K562 (cell line): Measurements from ENCODE around the gene CDK5RAP3. TPM values are rescaled to one million over a fixed set of nuclear protein-coding genes. Genes with fewer than 3 reads are reported as not detected.

Experiments
- GABPA ChIP-seq: fragments of 200-800 bp; sonication (Bioruptor generic); conservative IDR thresholded peaks from 2 replicates; pipeline ENCODE4 v1.6.1; 2016; ENCODE audit warnings: low read depth, missing genetic modification characterization, missing compliant biosample characterization
- HDAC6 ChIP-seq: IDR thresholded peaks from 2 replicates; pipeline ENCODE4 v1.6.1; 2012; ENCODE audit warnings: low read depth, mild to moderate bottlenecking, control low read depth, inconsistent platforms, low read length, moderate library complexity
- HMGN3 ChIP-seq: IDR thresholded peaks from 2 replicates; pipeline ENCODE4 v1.6.1; 2011; ENCODE audit warnings: borderline replicate concordance, low read depth, mild to moderate bottlenecking, mixed read lengths, low read length; ENCODE audit not compliant: insufficient read length; ENCODE audit errors: extremely low read depth
- KDM4B ChIP-seq, 2 experiments: fragments of 450-650 bp in 1 of 2; sonication (generic) in 1 of 2; IDR thresholded peaks; 2 replicates each; pipeline ENCODE4 v1.6.1; 2016 to 2017; ENCODE audit warnings: borderline replicate concordance in 2 of 2, antibody characterized with exemption in 1 of 2, low read depth in 1 of 2, mild to moderate bottlenecking in 1 of 2
- MAFF ChIP-seq: IDR thresholded peaks from 2 replicates; pipeline ENCODE4 v1.6.1; 2012; ENCODE audit warnings: low read length, improper control_type of control experiment
- MEF2A ChIP-seq: IDR thresholded peaks from 2 replicates; pipeline ENCODE4 v1.6.1; 2011; ENCODE audit warnings: low read depth, mild to moderate bottlenecking, low read length, moderate library complexity; ENCODE audit not compliant: control insufficient read depth
- PHF21A ChIP-seq: fragments of 450-650 bp; IDR thresholded peaks from 2 replicates; pipeline ENCODE4 v1.6.1; 2017; ENCODE audit warnings: low read depth, borderline replicate concordance
- PTBP1 ChIP-seq: fragments of 200-400 bp; formaldehyde crosslinking; IDR thresholded peaks from 2 replicates; pipeline ENCODE4 v1.6.1; 2017; ENCODE audit warnings: low read depth, low read length
- TCF7L2 ChIP-seq: fragments of 150-350 bp; IDR thresholded peaks from 2 replicates; pipeline ENCODE4 v1.6.1; 2016; ENCODE audit warnings: low read depth, mild to moderate bottlenecking, low read length, moderate library complexity
- THRAP3 ChIP-seq: fragments of 450-650 bp; IDR thresholded peaks from 2 replicates; pipeline ENCODE4 v1.6.1; 2016; ENCODE audit warnings: mild to moderate bottlenecking, inconsistent platforms, borderline replicate concordance
- TSC22D4 ChIP-seq: fragments of 450-650 bp; IDR thresholded peaks from 2 replicates; pipeline ENCODE4 v1.6.1; 2016; ENCODE audit warnings: missing genetic modification characterization, missing biosample characterization, control low read depth
- XRCC3 ChIP-seq: fragments of 450-650 bp; IDR thresholded peaks from 2 replicates; pipeline ENCODE4 v1.6.1; 2017; ENCODE audit warnings: mild to moderate bottlenecking, moderate library complexity
- ZNF239 ChIP-seq: fragments of 250-450 bp; sonication (Bioruptor Pico); IDR thresholded peaks from 2 replicates; pipeline ENCODE4 v1.4.0; 2020; ENCODE audit warnings: mild to moderate bottlenecking
- polyA plus RNA-seq, 8 experiments: library from polyadenylated mRNA; depleted of rRNA in 4 of 8; stranded (reverse) in 5 of 8; unstranded in 3 of 8; fragments of >200 nt; fragmentation: Nextera tagmentation in 2 of 8; fragmentation: Illumina TruSeq in 1 of 8; extraction: Ambion mirVana in 2 of 8; extraction: Trizol in 1 of 8; gene quantifications; 2 replicates each; pipeline versions ENCODE4 v1.2.1 to v1.2.3, GENCODE V29; 2011 to 2014; ENCODE audit warnings: inconsistent platforms in 1 of 8, missing spikeins in 1 of 8
- total RNA-seq, 7 experiments: library from RNA; depleted of rRNA in 6 of 7; stranded (reverse); fragments of >200 nt in 6 of 7; fragmentation: Illumina TruSeq in 2 of 7; extraction: Trizol in 2 of 7; gene quantifications; 2 replicates each; pipeline versions ENCODE4 v1.2.1 to v1.2.3, GENCODE V29; 2011 to 2021; ENCODE audit warnings: low replicate concordance in 1 of 7
- TF ChIP-seq, protein P1 (sequence below), 2 experiments: fragments of 250-450 bp in 1 of 2; fragments of 450-650 bp in 1 of 2; sonication (Bioruptor Pico) in 1 of 2; IDR thresholded peaks; 2 replicates each; pipeline versions ENCODE4 v1.6.1 to v1.8.0; 2016 to 2021; ENCODE audit warnings: mild to moderate bottlenecking in 2 of 2, moderate library complexity in 2 of 2, missing compliant biosample characterization in 1 of 2, missing genetic modification characterization in 1 of 2
- TF ChIP-seq, protein P2 (sequence below): fragments of 250-450 bp; sonication (Bioruptor Pico); IDR thresholded peaks from 2 replicates; pipeline ENCODE4 v1.9.0; 2021; ENCODE audit warnings: mild to moderate bottlenecking
- TF ChIP-seq, protein P3 (sequence below), 2 experiments: fragments of 200-800 bp in 1 of 2; sonication (Bioruptor generic) in 1 of 2; sonication (generic) in 1 of 2; formaldehyde crosslinking in 1 of 2; IDR thresholded peaks in 1 of 2; conservative IDR thresholded peaks in 1 of 2; 2 replicates each; pipeline versions ENCODE4 v1.5.0 to v1.6.1; 2016 to 2020; ENCODE audit warnings: missing compliant biosample characterization in 1 of 2, missing genetic modification characterization in 1 of 2, missing genetic modification reagents in 1 of 2
- TF ChIP-seq, protein P4 (sequence below), 2 experiments: fragments of 450-650 bp; conservative IDR thresholded peaks; 2 replicates each; pipeline ENCODE4 v1.6.1; 2017; ENCODE audit warnings: mild to moderate bottlenecking in 2 of 2, moderate library complexity in 2 of 2
- TF ChIP-seq, protein P5 (sequence below): sonication (generic); formaldehyde crosslinking; IDR thresholded peaks from 2 replicates; pipeline ENCODE4 v1.8.0; 2022; ENCODE audit warnings: mild to moderate bottlenecking, missing genetic modification reagents

The CDK5RAP3 gene
- total and polyA plus RNA-seq, 9 of the 15 experiments (the other 6 are each of a cell fraction or from before 2014, with no cell fraction given), result 44.2 to 202 (median 91.5) TPM

DNA sequence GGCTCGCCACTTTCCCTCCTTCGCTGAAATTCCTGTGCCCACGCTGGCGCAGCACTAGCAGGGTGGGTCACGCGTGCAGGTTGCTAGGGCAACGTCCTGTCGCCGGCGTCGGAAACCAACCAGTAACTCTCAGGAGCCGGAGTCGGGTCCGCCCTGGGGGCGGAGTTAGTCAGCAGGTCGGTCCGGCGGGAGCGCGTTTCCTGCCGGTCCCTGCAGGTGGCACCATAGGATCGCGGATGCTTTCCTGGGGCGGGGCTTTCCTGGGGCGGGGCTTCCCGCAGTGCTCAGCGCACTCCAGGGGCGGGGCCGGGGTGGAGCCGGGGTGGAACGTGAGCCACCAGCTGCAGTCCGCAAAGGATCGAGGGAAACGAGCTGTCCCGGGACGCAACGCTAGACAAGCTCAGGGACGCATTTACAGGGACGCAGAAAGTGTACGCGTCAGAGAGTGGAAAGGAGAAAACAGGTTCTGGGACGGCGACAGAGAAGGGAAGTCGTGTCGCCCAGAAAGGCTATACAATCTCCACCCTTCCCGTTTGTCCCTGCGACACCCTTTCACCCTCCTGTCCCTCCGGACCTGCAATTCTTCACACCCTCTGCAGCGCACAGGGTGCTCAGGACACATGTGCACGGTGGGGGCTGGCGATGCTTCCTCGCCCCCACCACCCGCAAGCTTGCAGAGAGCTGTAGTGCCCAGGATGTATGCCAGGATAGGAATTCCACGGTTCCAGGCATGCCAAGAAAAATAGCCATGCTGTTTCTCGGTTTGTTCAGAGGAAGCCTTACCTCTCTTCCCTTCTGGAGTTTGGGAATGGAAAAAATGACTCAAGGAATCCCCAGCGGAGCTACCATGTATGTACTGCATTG lies 54.4 kb downstream of the CDK5RAP3 start (continued):
- TF ChIP-seq GABPA (tag) (no peak), XRCC3 (no peak), THRAP3 (no peak), MEF2A (no peak), KDM4B (IDR thresholded peaks at IDR 0.05; ENCODE audit: borderline replicate concordance in 2 of 2, low read depth in 1 of 2) (no peak), PHF21A (no peak), ZNF239 (no peak), PTBP1 (no peak), HMGN3 (peak; percentile 76), TSC22D4 (tag) (no peak), HDAC6 (no peak), MAFF (no peak), TCF7L2 (no peak)
- TF ChIP-seq, protein P1, sequence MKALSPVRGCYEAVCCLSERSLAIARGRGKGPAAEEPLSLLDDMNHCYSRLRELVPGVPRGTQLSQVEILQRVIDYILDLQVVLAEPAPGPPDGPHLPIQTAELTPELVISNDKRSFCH (CRISPR knock-in tag; IDR thresholded peaks at IDR 0.05), result no peak
- TF ChIP-seq, protein P1 (tag; IDR thresholded peaks at IDR 0.05), result no peak
- TF ChIP-seq, protein P2, sequence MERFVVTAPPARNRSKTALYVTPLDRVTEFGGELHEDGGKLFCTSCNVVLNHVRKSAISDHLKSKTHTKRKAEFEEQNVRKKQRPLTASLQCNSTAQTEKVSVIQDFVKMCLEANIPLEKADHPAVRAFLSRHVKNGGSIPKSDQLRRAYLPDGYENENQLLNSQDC, result no peak
- TF ChIP-seq, protein P3, sequence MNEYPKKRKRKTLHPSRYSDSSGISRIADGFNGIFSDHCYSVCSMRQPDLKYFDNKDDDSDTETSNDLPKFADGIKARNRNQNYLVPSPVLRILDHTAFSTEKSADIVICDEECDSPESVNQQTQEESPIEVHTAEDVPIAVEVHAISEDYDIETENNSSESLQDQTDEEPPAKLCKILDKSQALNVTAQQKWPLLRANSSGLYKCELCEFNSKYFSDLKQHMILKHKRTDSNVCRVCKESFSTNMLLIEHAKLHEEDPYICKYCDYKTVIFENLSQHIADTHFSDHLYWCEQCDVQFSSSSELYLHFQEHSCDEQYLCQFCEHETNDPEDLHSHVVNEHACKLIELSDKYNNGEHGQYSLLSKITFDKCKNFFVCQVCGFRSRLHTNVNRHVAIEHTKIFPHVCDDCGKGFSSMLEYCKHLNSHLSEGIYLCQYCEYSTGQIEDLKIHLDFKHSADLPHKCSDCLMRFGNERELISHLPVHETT (CRISPR knock-in tag; conservative IDR thresholded peaks at IDR 0.05 in 1 of 2, IDR thresholded peaks at IDR 0.05 in 1 of 2), result no peak
- TF ChIP-seq, protein P4, sequence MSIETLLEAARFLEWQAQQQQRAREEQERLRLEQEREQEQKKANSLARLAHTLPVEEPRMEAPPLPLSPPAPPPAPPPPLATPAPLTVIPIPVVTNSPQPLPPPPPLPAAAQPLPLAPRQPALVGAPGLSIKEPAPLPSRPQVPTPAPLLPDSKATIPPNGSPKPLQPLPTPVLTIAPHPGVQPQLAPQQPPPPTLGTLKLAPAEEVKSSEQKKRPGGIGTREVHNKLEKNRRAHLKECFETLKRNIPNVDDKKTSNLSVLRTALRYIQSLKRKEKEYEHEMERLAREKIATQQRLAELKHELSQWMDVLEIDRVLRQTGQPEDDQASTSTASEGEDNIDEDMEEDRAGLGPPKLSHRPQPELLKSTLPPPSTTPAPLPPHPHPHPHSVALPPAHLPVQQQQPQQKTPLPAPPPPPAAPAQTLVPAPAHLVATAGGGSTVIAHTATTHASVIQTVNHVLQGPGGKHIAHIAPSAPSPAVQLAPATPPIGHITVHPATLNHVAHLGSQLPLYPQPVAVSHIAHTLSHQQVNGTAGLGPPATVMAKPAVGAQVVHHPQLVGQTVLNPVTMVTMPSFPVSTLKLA (conservative IDR thresholded peaks at IDR 0.05), result peak; percentile 87 to 95
- TF ChIP-seq, protein P5, sequence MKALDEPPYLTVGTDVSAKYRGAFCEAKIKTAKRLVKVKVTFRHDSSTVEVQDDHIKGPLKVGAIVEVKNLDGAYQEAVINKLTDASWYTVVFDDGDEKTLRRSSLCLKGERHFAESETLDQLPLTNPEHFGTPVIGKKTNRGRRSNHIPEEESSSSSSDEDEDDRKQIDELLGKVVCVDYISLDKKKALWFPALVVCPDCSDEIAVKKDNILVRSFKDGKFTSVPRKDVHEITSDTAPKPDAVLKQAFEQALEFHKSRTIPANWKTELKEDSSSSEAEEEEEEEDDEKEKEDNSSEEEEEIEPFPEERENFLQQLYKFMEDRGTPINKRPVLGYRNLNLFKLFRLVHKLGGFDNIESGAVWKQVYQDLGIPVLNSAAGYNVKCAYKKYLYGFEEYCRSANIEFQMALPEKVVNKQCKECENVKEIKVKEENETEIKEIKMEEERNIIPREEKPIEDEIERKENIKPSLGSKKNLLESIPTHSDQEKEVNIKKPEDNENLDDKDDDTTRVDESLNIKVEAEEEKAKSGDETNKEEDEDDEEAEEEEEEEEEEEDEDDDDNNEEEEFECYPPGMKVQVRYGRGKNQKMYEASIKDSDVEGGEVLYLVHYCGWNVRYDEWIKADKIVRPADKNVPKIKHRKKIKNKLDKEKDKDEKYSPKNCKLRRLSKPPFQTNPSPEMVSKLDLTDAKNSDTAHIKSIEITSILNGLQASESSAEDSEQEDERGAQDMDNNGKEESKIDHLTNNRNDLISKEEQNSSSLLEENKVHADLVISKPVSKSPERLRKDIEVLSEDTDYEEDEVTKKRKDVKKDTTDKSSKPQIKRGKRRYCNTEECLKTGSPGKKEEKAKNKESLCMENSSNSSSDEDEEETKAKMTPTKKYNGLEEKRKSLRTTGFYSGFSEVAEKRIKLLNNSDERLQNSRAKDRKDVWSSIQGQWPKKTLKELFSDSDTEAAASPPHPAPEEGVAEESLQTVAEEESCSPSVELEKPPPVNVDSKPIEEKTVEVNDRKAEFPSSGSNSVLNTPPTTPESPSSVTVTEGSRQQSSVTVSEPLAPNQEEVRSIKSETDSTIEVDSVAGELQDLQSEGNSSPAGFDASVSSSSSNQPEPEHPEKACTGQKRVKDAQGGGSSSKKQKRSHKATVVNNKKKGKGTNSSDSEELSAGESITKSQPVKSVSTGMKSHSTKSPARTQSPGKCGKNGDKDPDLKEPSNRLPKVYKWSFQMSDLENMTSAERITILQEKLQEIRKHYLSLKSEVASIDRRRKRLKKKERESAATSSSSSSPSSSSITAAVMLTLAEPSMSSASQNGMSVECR (CRISPR knock-in tag), result peak; percentile 90
